ENCODE results near the gene TRAK2. TPM values are rescaled to one million over a fixed set of nuclear protein-coding genes. Genes with fewer than 3 reads are reported as not detected.

TRAK2 gene
- total RNA-seq, 1 experiment from 2014 or later: 15.2 TPM

GRCh38 chr2:201419986-201420385 lies 31.3 kb downstream of the TRAK2 start:
- H4K20me1 ChIP-seq (ENCODE audit: insufficient read depth): no peaks in the 10 kb centered on the region
- no peaks in the 10 kb centered on the region for H3K9me3 ChIP-seq (ENCODE audit: control insufficient read depth in 1 of 2, insufficient read depth in 1 of 2, low read depth in 1 of 2, low read length in 2 of 2)
- no peak overlapping the region for H3K27ac ChIP-seq (ENCODE audit: low read depth, low read length)
- ChIA-PET POLR2A (no interaction called here), RAD21 (ENCODE audit: low non-redundant PET in 1 of 2, low total read pairs in 2 of 2, uncharacterized antibody in 2 of 2, unreplicated experiment in 2 of 2) (no interaction called here), CTCF (no interaction called here)
- H3K9me2 ChIP-seq (ENCODE audit: insufficient read depth): no peaks in the 10 kb centered on the region
- H3K79me2 ChIP-seq (ENCODE audit: insufficient read depth, low read length): no peaks in the 10 kb centered on the region
- H2AFZ ChIP-seq (ENCODE audit: low read depth, low read length, poor library complexity, severe bottlenecking): no peak overlapping the region
- H3K4me2 ChIP-seq (ENCODE audit: low read length): no peak overlapping the region
- H3K27me3 ChIP-seq (ENCODE audit: insufficient read depth, low read length): no peaks in the 10 kb centered on the region
- intact Hi-C loops (cut with micrococcal nuclease): no loop called here
- no peak for ATAC-seq
- no peak for TF ChIP-seq ZFX (IDR thresholded peaks at IDR 0.05)
- no peak for TF ChIP-seq REST (IDR thresholded peaks at IDR 0.05; ENCODE audit: low read depth)
- no peak for TF ChIP-seq MAX (IDR thresholded peaks at IDR 0.05)
- no peak for TF ChIP-seq POLR2AphosphoS5 (IDR thresholded peaks at IDR 0.05; ENCODE audit: low read depth, low read length)
- DNase-seq (ENCODE audit: low read depth, low spot score): no peak
- BruUV-seq (replicated peaks): no TSS peak
- H3K36me3 ChIP-seq (ENCODE audit: control insufficient read depth in 1 of 2, insufficient read depth in 2 of 2, low read length in 2 of 2): no peaks in the 10 kb centered on the region
- no peak overlapping the region for H3K9ac ChIP-seq (ENCODE audit: low read length)
- H3K4me3 ChIP-seq (replicated peaks in 1 of 2; ENCODE audit: low read depth in 1 of 2, low read length in 2 of 2): no peak overlapping the region
- H3K4me1 ChIP-seq (ENCODE audit: control insufficient read depth in 1 of 2, insufficient read depth in 2 of 2, low read length in 2 of 2): peaks cover 5 to 6% of the 10 kb centered on the region in 2 experiments; a peak in 2 of 4 replicates

GRCh38 chr2:201419057-201419635 lies 32.1 kb downstream of the TRAK2 start:
- BruUV-seq (replicated peaks): no TSS peak
- ChIA-PET CTCF (no interaction called here), RAD21 (ENCODE audit: low non-redundant PET in 1 of 2, low total read pairs in 2 of 2, uncharacterized antibody in 2 of 2, unreplicated experiment in 2 of 2) (no interaction called here), POLR2A (no interaction called here)
- Histone ChIP-seq H3K9ac (ENCODE audit: low read length) (no peak overlapping the region), H3K9me3 (ENCODE audit: control insufficient read depth in 1 of 2, insufficient read depth in 1 of 2, low read depth in 1 of 2, low read length in 2 of 2) (no peaks in the 10 kb centered on the region), H3K4me1 (ENCODE audit: control insufficient read depth in 1 of 2, insufficient read depth in 2 of 2, low read length in 2 of 2) (peaks cover 5 to 6% of the 10 kb centered on the region in 2 experiments; a peak in 2 of 4 replicates), H3K27ac (ENCODE audit: low read depth, low read length) (no peak overlapping the region), H3K36me3 (ENCODE audit: control insufficient read depth in 1 of 2, insufficient read depth in 2 of 2, low read length in 2 of 2) (no peaks in the 10 kb centered on the region), H3K27me3 (ENCODE audit: insufficient read depth, low read length) (no peaks in the 10 kb centered on the region), H4K20me1 (ENCODE audit: insufficient read depth) (no peaks in the 10 kb centered on the region), H3K9me2 (ENCODE audit: insufficient read depth) (no peaks in the 10 kb centered on the region), H3K4me3 (replicated peaks in 1 of 2; ENCODE audit: low read depth in 1 of 2, low read length in 2 of 2) (no peak overlapping the region), H3K79me2 (ENCODE audit: insufficient read depth, low read length) (no peaks in the 10 kb centered on the region), H2AFZ (ENCODE audit: low read depth, low read length, poor library complexity, severe bottlenecking) (no peak overlapping the region), H3K4me2 (ENCODE audit: low read length) (no peak overlapping the region)
- DNase-seq (ENCODE audit: low read depth, low spot score): no peak
- TF ChIP-seq POLR2A (IDR thresholded peaks at IDR 0.05; ENCODE audit: borderline replicate concordance, extremely low read depth, insufficient read depth, insufficient read length) (no peak), RAD21 (IDR thresholded peaks at IDR 0.05; ENCODE audit: low read depth) (peak; percentile 71), CTCF (IDR thresholded peaks at IDR 0.05 in 2 of 3, conservative IDR thresholded peaks at IDR 0.05 in 1 of 3; ENCODE audit: borderline replicate concordance in 1 of 3, insufficient read depth in 1 of 3, low read depth in 2 of 3, low read length in 2 of 3) (peak in 2 of 3 experiments; percentile 12 to 27; a peak in 1 of 6 replicates), ATF3 (IDR thresholded peaks at IDR 0.05) (no peak), ZNF274 (IDR thresholded peaks at IDR 0.05; ENCODE audit: low read depth, low read length) (no peak)
- intact Hi-C loops (cut with micrococcal nuclease): no loop called here
- peak; percentile 46; the same call in 1 of the 2 replicates for ATAC-seq
